NOMO-1 treated with DMSO at 0.1 percent for 48 hours (cell line): ENCODE results near the gene WAPL.

Source experiments
- DNase-seq: peaks from one replicate; lab custom pipeline; 2025; ENCODE audit not compliant: unreplicated experiment; lab: John Stamatoyannopoulos, UW

Gene WAPL

GRCh38 chr10:86481761-86482160 is 39.8 kb downstream of the WAPL start:
- no peak for DNase-seq

GRCh38 chr10:86480571-86480970 is 41.0 kb downstream of the WAPL start:
- no peak for DNase-seq

GRCh38 chr10:86472061-86472460 is 49.5 kb downstream of the WAPL start:
- no peak for DNase-seq

GRCh38 chr10:86461963-86462804 is 59.4 kb downstream of the WAPL start:
- no peak for DNase-seq

- no peak for DNase-seq
Observed at GRCh38 chr10:86451604-86451960, 70.0 kb downstream of the WAPL start.

- no peak for DNase-seq
Observed at GRCh38 chr10:86450806-86451603, 70.6 kb downstream of the WAPL start.

- DNase-seq: peak; percentile 87
Observed at GRCh38 chr10:86449926-86450558, 71.5 kb downstream of the WAPL start.

GRCh38 chr10:86447432-86447831 is 74.2 kb downstream of the WAPL start:
- no peak for DNase-seq

GRCh38 chr10:86446987-86447386 is 74.6 kb downstream of the WAPL start:
- DNase-seq: no peak

- DNase-seq: no peak
Observed at GRCh38 chr10:86446440-86446839, 75.2 kb downstream of the WAPL start.

GRCh38 chr10:86443936-86444335 is 77.7 kb downstream of the WAPL start:
- DNase-seq: no peak

- no peak for DNase-seq
Observed at GRCh38 chr10:86443069-86443468, 78.5 kb downstream of the WAPL start.

- no peak for DNase-seq
Observed at GRCh38 chr10:86440874-86441843, 80.4 kb downstream of the WAPL start.

GRCh38 chr10:86439544-86439943 is 82.0 kb downstream of the WAPL start:
- peak; percentile 85 for DNase-seq

- DNase-seq: no peak
Observed at GRCh38 chr10:86438091-86438749, 83.4 kb downstream of the WAPL start.

GRCh38 chr10:86437447-86437846 is 84.1 kb downstream of the WAPL start:
- DNase-seq: no peak

- DNase-seq: no peak
Observed at GRCh38 chr10:86436963-86437362, 84.6 kb downstream of the WAPL start.

GRCh38 chr10:86434656-86435055 is 86.9 kb downstream of the WAPL start:
- no peak for DNase-seq

- DNase-seq: no peak
Observed at GRCh38 chr10:86423739-86424138, 97.9 kb downstream of the WAPL start.

- no peak for DNase-seq
Observed at GRCh38 chr10:86419101-86419500, 102.5 kb downstream of the WAPL start.
